Astrocyte (in vitro differentiated cells and primary cell): Measurements from ENCODE around the gene ABCC10. TPM values are rescaled to one million over a fixed set of nuclear protein-coding genes. Genes with fewer than 3 reads are reported as not detected.
"Not testable (repeated sequence)": the region's sequence is repeated elsewhere in the genome, so short reads cannot be mapped to it uniquely, and the experiment has no call there.

Source experiments
- DNase-seq: peaks from one replicate; pipeline ENCODE4 v3.0.0-alpha.2; 2010; ENCODE audit warnings: low read depth
- FAIRE-seq: peaks from 2 replicates; lab custom pipeline; 2011; peaks lifted over from hg19 to GRCh38; lab: Jason Lieb, UNC
- H2AFZ ChIP-seq: 2 replicates; pipeline ENCODE4 v1.6.0; 2012; ENCODE audit warnings: low read depth, low read length, inconsistent platforms
- H3K27ac ChIP-seq: 2 replicates; pipeline ENCODE4 v1.5.1; 2011; ENCODE audit warnings: low read depth, low read length, inconsistent platforms
- H3K27me3 ChIP-seq: 2 replicates; pipeline ENCODE4 v1.6.0; 2011; ENCODE audit warnings: low read length, inconsistent platforms; ENCODE audit not compliant: insufficient read depth
- H3K36me3 ChIP-seq: 2 replicates; pipeline ENCODE4 v1.5.1; 2011; ENCODE audit warnings: low read length, inconsistent platforms; ENCODE audit not compliant: insufficient read depth
- H3K4me1 ChIP-seq: 2 replicates; pipeline ENCODE4 v1.5.1; 2011; ENCODE audit warnings: low read length, inconsistent platforms; ENCODE audit not compliant: insufficient read depth
- H3K4me2 ChIP-seq: 2 replicates; pipeline ENCODE4 v1.6.0; 2012; ENCODE audit warnings: low read length, inconsistent platforms
- H3K4me3 ChIP-seq: 2 replicates; pipeline ENCODE4 v1.5.1; 2011; ENCODE audit warnings: low read depth, mild to moderate bottlenecking, low read length, inconsistent platforms; ENCODE audit not compliant: insufficient read depth
- H3K79me2 ChIP-seq: 2 replicates; pipeline ENCODE4 v1.6.0; 2012; ENCODE audit warnings: mild to moderate bottlenecking, low read length, inconsistent platforms; ENCODE audit not compliant: insufficient read depth
- H3K9ac ChIP-seq: 2 replicates; pipeline ENCODE4 v1.6.0; 2012; ENCODE audit warnings: mild to moderate bottlenecking, low read length, inconsistent platforms
- H3K9me3 ChIP-seq: 2 replicates; pipeline ENCODE4 v1.5.1; 2012; ENCODE audit warnings: low read depth, mild to moderate bottlenecking, low read length, inconsistent platforms; ENCODE audit not compliant: insufficient read depth
- H4K20me1 ChIP-seq: 2 replicates; pipeline ENCODE4 v1.6.0; 2012; ENCODE audit warnings: low read length, inconsistent platforms; ENCODE audit not compliant: insufficient read depth
- H3K27ac Mint-ChIP-seq: one replicate; pipeline ENCODE4 v1.8.0; 2021; ENCODE audit warnings: mild to moderate bottlenecking, mixed read lengths; ENCODE audit not compliant: unreplicated experiment
- H3K27me3 Mint-ChIP-seq: one replicate; pipeline ENCODE4 v1.8.0; 2021; ENCODE audit warnings: low read depth, mixed read lengths; ENCODE audit not compliant: unreplicated experiment
- H3K36me3 Mint-ChIP-seq: one replicate; pipeline ENCODE4 v1.8.0; 2021; ENCODE audit warnings: low read depth, mixed read lengths; ENCODE audit not compliant: unreplicated experiment
- H3K4me1 Mint-ChIP-seq: one replicate; pipeline ENCODE4 v1.8.0; 2021; ENCODE audit warnings: low read depth, mixed read lengths; ENCODE audit not compliant: unreplicated experiment
- H3K4me3 Mint-ChIP-seq: one replicate; pipeline ENCODE4 v1.8.0; 2021; ENCODE audit warnings: mild to moderate bottlenecking, moderate library complexity, mixed read lengths; ENCODE audit not compliant: unreplicated experiment
- H3K9me3 Mint-ChIP-seq: one replicate; pipeline ENCODE4 v1.8.0; 2021; ENCODE audit warnings: mild to moderate bottlenecking, mixed read lengths; ENCODE audit not compliant: unreplicated experiment
- EZH2 ChIP-seq: IDR thresholded peaks from 2 replicates; pipeline ENCODE4 v1.6.1; 2012; ENCODE audit warnings: mild to moderate bottlenecking, low read length, inconsistent platforms; ENCODE audit not compliant: insufficient read depth
- total RNA-seq: library from RNA; stranded (reverse); gene quantifications from 2 replicates; pipeline ENCODE4 v1.2.1, GENCODE V29; 2021
- TF ChIP-seq, protein P1 (sequence below): IDR thresholded peaks from 2 replicates; pipeline ENCODE4 v1.5.1; 2011; ENCODE audit warnings: low read depth, mild to moderate bottlenecking, inconsistent platforms, low read length, moderate library complexity; ENCODE audit not compliant: insufficient read depth

ABCC10 gene
- total RNA-seq, 1 donor from 2014 or later, result 37.2 TPM

- DNase-seq (no peak), FAIRE-seq (no peak)
- H3K79me2 ChIP-seq, result no peaks in the 10 kb centered on the region
- no peaks in the 10 kb centered on the region for H3K36me3 Mint-ChIP-seq
- H3K9me3 ChIP-seq, result no peaks in the 10 kb centered on the region
- TF ChIP-seq EZH2, result no peak
- TF ChIP-seq, protein P1, sequence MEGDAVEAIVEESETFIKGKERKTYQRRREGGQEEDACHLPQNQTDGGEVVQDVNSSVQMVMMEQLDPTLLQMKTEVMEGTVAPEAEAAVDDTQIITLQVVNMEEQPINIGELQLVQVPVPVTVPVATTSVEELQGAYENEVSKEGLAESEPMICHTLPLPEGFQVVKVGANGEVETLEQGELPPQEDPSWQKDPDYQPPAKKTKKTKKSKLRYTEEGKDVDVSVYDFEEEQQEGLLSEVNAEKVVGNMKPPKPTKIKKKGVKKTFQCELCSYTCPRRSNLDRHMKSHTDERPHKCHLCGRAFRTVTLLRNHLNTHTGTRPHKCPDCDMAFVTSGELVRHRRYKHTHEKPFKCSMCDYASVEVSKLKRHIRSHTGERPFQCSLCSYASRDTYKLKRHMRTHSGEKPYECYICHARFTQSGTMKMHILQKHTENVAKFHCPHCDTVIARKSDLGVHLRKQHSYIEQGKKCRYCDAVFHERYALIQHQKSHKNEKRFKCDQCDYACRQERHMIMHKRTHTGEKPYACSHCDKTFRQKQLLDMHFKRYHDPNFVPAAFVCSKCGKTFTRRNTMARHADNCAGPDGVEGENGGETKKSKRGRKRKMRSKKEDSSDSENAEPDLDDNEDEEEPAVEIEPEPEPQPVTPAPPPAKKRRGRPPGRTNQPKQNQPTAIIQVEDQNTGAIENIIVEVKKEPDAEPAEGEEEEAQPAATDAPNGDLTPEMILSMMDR, result no peak
- no peak overlapping the region for H3K4me3 ChIP-seq
- H2AFZ ChIP-seq, result no peak overlapping the region
- no peaks in the 10 kb centered on the region for H3K4me1 Mint-ChIP-seq
- H3K4me2 ChIP-seq, result no peak overlapping the region
- H3K4me3 Mint-ChIP-seq, result no peak overlapping the region
- H3K27me3 ChIP-seq, result peaks cover 18% of the 10 kb centered on the region
- H3K36me3 ChIP-seq, result no peaks in the 10 kb centered on the region
- H3K27ac Mint-ChIP-seq, result no peak overlapping the region
- H3K4me1 ChIP-seq, result no peaks in the 10 kb centered on the region
- no peak overlapping the region for H3K27ac ChIP-seq
- no peaks in the 10 kb centered on the region for H4K20me1 ChIP-seq
- no peaks in the 10 kb centered on the region for H3K9me3 Mint-ChIP-seq
- H3K27me3 Mint-ChIP-seq, result peaks cover 44% of the 10 kb centered on the region
- no peak overlapping the region for H3K9ac ChIP-seq
Observed at GRCh38 chr6:43465948-43466347, 38.6 kb downstream of the ABCC10 start.

- not testable (repeated sequence) for H3K9me3 ChIP-seq, H3K79me2 ChIP-seq, H4K20me1 ChIP-seq, H2AFZ ChIP-seq, H3K4me2 ChIP-seq, FAIRE-seq, H3K36me3 ChIP-seq, H3K36me3 Mint-ChIP-seq, H3K4me1 ChIP-seq, H3K4me3 Mint-ChIP-seq, H3K27ac ChIP-seq, H3K9ac ChIP-seq, H3K4me1 Mint-ChIP-seq, H3K27ac Mint-ChIP-seq, H3K9me3 Mint-ChIP-seq, H3K4me3 ChIP-seq, DNase-seq
- peaks cover 23% of the 10 kb centered on the region for H3K27me3 ChIP-seq
- peaks cover 34% of the 10 kb centered on the region for H3K27me3 Mint-ChIP-seq
Observed at GRCh38 chr6:43467265-43467664, 39.9 kb downstream of the ABCC10 start.

GRCh38 chr6:43467752-43468151 is 40.4 kb downstream of the ABCC10 start:
- no peak overlapping the region for H3K27ac Mint-ChIP-seq
- Histone ChIP-seq H3K4me2 (no peak overlapping the region), H3K79me2 (no peaks in the 10 kb centered on the region), H3K9ac (no peak overlapping the region), H3K4me3 (no peak overlapping the region), H3K27ac (no peak overlapping the region), H4K20me1 (no peaks in the 10 kb centered on the region), H3K36me3 (no peaks in the 10 kb centered on the region), H2AFZ (no peak overlapping the region), H3K27me3 (peaks cover 18% of the 10 kb centered on the region), H3K9me3 (no peaks in the 10 kb centered on the region), H3K4me1 (no peaks in the 10 kb centered on the region)
- H3K36me3 Mint-ChIP-seq, result no peaks in the 10 kb centered on the region
- no peak for FAIRE-seq
- H3K9me3 Mint-ChIP-seq, result no peaks in the 10 kb centered on the region
- H3K4me3 Mint-ChIP-seq, result no peak overlapping the region
- peaks cover 31% of the 10 kb centered on the region for H3K27me3 Mint-ChIP-seq
- TF ChIP-seq, protein P1, result no peak
- TF ChIP-seq EZH2, result no peak
- DNase-seq, result no peak
- H3K4me1 Mint-ChIP-seq, result no peaks in the 10 kb centered on the region
